Mesenchymal stem cell (in vitro differentiated cells and primary cell): ENCODE data around the gene HAO2.

Experiments
- DNase-seq: peaks from one replicate; pipeline ENCODE4 v3.0.0-alpha.2; 2013
- H2AFZ ChIP-seq: one replicate; pipeline ENCODE4 v1.6.1; 2013; ENCODE audit warnings: low read depth, mild to moderate bottlenecking, control low read depth, inconsistent platforms, low read length, moderate library complexity
- H2AK5ac ChIP-seq: 2 replicates; pipeline ENCODE4 v1.6.1; 2013; ENCODE audit warnings: low read length, moderate library complexity, mild to moderate bottlenecking, inconsistent platforms; ENCODE audit not compliant: severe bottlenecking
- H2BK120ac ChIP-seq: one replicate; pipeline ENCODE4 v1.6.1; 2013; ENCODE audit warnings: low read depth, mild to moderate bottlenecking, inconsistent platforms, low read length, moderate library complexity
- H2BK12ac ChIP-seq, 2 experiments: one replicate each; pipeline ENCODE4 v1.6.1; 2013; ENCODE audit warnings: inconsistent platforms in 2 of 2, low read length in 2 of 2, mild to moderate bottlenecking in 2 of 2, moderate library complexity in 2 of 2, control low read depth in 1 of 2
- H2BK15ac ChIP-seq: one replicate; pipeline ENCODE4 v1.6.1; 2013; ENCODE audit warnings: mild to moderate bottlenecking, low read depth, inconsistent platforms; ENCODE audit not compliant: poor library complexity, severe bottlenecking
- H2BK5ac ChIP-seq: 2 replicates; pipeline ENCODE4 v1.6.1; 2013; ENCODE audit warnings: low read depth, mild to moderate bottlenecking, low read length, control low read depth, inconsistent platforms; ENCODE audit not compliant: poor library complexity, severe bottlenecking
- H3K14ac ChIP-seq, 2 experiments: one replicate each; pipeline ENCODE4 v1.6.1; 2013; ENCODE audit warnings: inconsistent platforms in 2 of 2, low read length in 2 of 2, control low read depth in 1 of 2, mild to moderate bottlenecking in 1 of 2, moderate library complexity in 1 of 2
- H3K18ac ChIP-seq, 2 experiments: one replicate each; pipeline ENCODE4 v1.6.1; 2013; ENCODE audit warnings: inconsistent platforms in 2 of 2, low read length in 2 of 2, control low read depth in 1 of 2, low read depth in 1 of 2, mild to moderate bottlenecking in 1 of 2
- H3K23ac ChIP-seq, 2 experiments: one replicate each; pipeline ENCODE4 v1.6.1; 2013; ENCODE audit warnings: inconsistent platforms in 2 of 2, low read length in 2 of 2, mild to moderate bottlenecking in 2 of 2, moderate library complexity in 2 of 2, control low read depth in 1 of 2
- H3K27ac ChIP-seq: 2 replicates; pipeline ENCODE4 v1.5.1; 2013; ENCODE audit warnings: mild to moderate bottlenecking, moderate library complexity, low read length, control low read depth, inconsistent platforms; ENCODE audit not compliant: poor library complexity, severe bottlenecking
- H3K27me3 ChIP-seq, 2 experiments: 2 replicates each; pipeline versions ENCODE4 v1.6.1 to v1.7.0; 2013; ENCODE audit warnings: low read length in 2 of 2, mild to moderate bottlenecking in 2 of 2, moderate library complexity in 2 of 2, control low read depth in 1 of 2, inconsistent platforms in 1 of 2; ENCODE audit not compliant: control insufficient read depth in 1 of 2, insufficient read depth in 1 of 2
- H3K36me3 ChIP-seq, 2 experiments: 2 replicates each; pipeline versions ENCODE4 v1.6.1 to v1.7.0; 2013; ENCODE audit warnings: low read length in 2 of 2, control low read depth in 1 of 2, inconsistent platforms in 1 of 2, low read depth in 1 of 2, mild to moderate bottlenecking in 1 of 2; ENCODE audit not compliant: insufficient read depth in 2 of 2, control insufficient read depth in 1 of 2
- H3K4ac ChIP-seq, 2 experiments: one replicate each; pipeline ENCODE4 v1.6.1; 2013; ENCODE audit warnings: inconsistent platforms in 2 of 2, low read length in 2 of 2, mild to moderate bottlenecking in 2 of 2, moderate library complexity in 2 of 2, control low read depth in 1 of 2, low read depth in 1 of 2
- H3K4me1 ChIP-seq: 2 replicates; pipeline ENCODE4 v1.6.1; 2013; ENCODE audit warnings: low read depth, low read length, control low read depth; ENCODE audit not compliant: control insufficient read depth, insufficient read depth
- H3K4me2 ChIP-seq: 2 replicates; pipeline ENCODE4 v1.6.1; 2013; ENCODE audit warnings: low read length, mild to moderate bottlenecking, inconsistent platforms; ENCODE audit not compliant: poor library complexity, severe bottlenecking
- H3K4me3 ChIP-seq, 2 experiments: 2 replicates each; pipeline versions ENCODE4 v1.5.1 to v1.7.0; 2013; ENCODE audit warnings: low read length in 2 of 2, mild to moderate bottlenecking in 2 of 2, control low read depth in 1 of 2, low read depth in 1 of 2; ENCODE audit not compliant: insufficient read depth in 1 of 2
- H3K79me1 ChIP-seq: replicated peaks from 2 replicates; pipeline ENCODE4 v1.6.1; 2013; ENCODE audit warnings: mild to moderate bottlenecking, control low read depth, low read length, inconsistent platforms; ENCODE audit not compliant: poor library complexity, severe bottlenecking
- H3K9ac ChIP-seq: 2 replicates; pipeline ENCODE4 v1.7.0; 2013; ENCODE audit warnings: mild to moderate bottlenecking, low read length, moderate library complexity
- H3K9me3 ChIP-seq: 2 replicates; pipeline ENCODE4 v1.7.0; 2013; ENCODE audit warnings: mild to moderate bottlenecking, low read length; ENCODE audit not compliant: control insufficient read depth
- H4K8ac ChIP-seq: one replicate; pipeline ENCODE4 v1.6.1; 2013; ENCODE audit warnings: inconsistent platforms, mild to moderate bottlenecking, low read length, moderate library complexity
- H4K91ac ChIP-seq: one replicate; pipeline ENCODE4 v1.6.1; 2013; ENCODE audit warnings: mild to moderate bottlenecking, low read length, inconsistent platforms
- WGBS: methylation state at CpG from one replicate; pipeline ENCODE4 v1.1.7; 2013; ENCODE audit warnings: mixed read lengths; 5-methylcytosine and 5-hydroxymethylcytosine counted together
- small RNA-seq: library from polyadenylated mRNA; stranded (forward); fragments of <200 nt; extraction: miRNeasy Mini kit (QIAGEN cat#:217004); gene quantifications from one replicate; pipeline ENCODE3, GENCODE V24; 2013; ENCODE audit warnings: low read depth

Gene HAO2

DNA sequence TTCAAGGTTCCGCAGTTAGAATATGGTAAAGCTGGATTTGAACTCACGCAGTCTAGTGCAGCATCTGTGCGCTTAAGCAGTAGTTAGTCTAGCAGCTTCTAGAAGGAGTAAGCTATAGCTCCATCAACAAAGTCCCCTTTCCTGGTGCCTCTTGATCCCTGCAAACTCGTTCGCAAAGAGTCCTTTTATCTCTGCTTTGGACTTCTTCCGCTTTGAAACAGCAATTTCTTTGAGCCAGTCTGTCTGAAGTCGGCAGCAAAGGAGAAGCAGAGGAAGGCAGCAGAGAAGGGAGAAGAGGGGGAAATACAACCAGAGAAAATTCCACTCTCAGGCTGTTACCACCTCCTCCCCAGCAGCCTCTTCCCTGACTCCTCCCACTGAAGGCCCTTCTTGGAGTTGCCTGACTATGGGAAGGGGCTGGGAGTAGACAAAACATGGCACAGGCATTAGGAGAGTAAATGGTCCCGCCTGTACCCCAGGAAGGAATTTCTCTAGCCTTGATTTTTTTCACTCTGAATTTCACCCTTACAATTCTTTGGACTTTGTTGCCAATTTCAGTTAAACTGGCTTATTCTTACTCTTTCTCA is 72.2 kb downstream of the HAO2 start:
- 76% methylated on average over 7 of the region's 8 CpGs for WGBS
- H2BK120ac ChIP-seq = no peak overlapping the region

DNA sequence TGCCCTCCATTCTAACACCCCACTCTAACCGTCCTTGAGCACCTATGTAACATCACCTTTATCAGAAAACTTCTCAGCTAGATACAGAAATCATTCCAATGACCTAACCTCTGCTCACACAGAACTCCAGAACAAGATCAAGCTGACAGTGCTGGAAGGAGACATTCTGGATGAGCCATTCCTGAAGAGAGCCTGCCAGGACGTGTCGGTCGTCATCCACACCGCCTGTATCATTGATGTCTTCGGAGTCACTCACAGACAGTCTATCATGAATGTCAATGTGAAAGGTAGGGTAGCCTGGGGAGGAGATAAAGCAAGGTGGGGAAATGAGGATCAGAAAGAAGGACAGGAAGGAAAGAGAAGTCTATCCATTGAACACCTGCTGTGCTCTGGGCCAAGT is 74.2 kb downstream of the HAO2 start:
- Histone ChIP-seq H2BK120ac (no peak overlapping the region), H2BK15ac (no peak overlapping the region), H3K4me2 (no peak overlapping the region), H3K23ac (no peak overlapping the region), H4K8ac (no peak overlapping the region), H2AK5ac (no peak overlapping the region), H4K91ac (no peak overlapping the region), H3K9me3 (no peaks in the 10 kb centered on the region), H3K79me1 (no peaks in the 10 kb centered on the region), H3K27ac (no peak overlapping the region), H3K18ac (no peak overlapping the region), H2BK12ac (no peak overlapping the region), H3K27me3 (peaks cover 5 to 70% of the 10 kb centered on the region in 2 experiments), H2BK5ac (no peak overlapping the region), H3K4ac (no peak overlapping the region), H3K4me3 (no peak overlapping the region), H3K4me1 (no peaks in the 10 kb centered on the region), H3K36me3 (no peaks in the 10 kb centered on the region), H3K9ac (no peak overlapping the region), H3K14ac (no peak overlapping the region), H2AFZ (no peak overlapping the region)
- 92% methylated on average over 6 of the region's 6 CpGs for WGBS
- no peak for DNase-seq

More for the DNA sequence above, 72.2 kb downstream of the HAO2 start:
- no peak overlapping the region for H3K4ac ChIP-seq
- H2BK5ac ChIP-seq = no peak overlapping the region
- H4K8ac ChIP-seq = no peak overlapping the region
- no peak overlapping the region for H2BK15ac ChIP-seq
- no peaks in the 10 kb centered on the region for H3K36me3 ChIP-seq
- no peaks in the 10 kb centered on the region for H3K4me1 ChIP-seq
- H2BK12ac ChIP-seq = no peak overlapping the region
- H3K14ac ChIP-seq = no peak overlapping the region
- H3K27ac ChIP-seq = no peak overlapping the region
- no peak for DNase-seq
- no peak overlapping the region for H3K9ac ChIP-seq
- no peak overlapping the region for H3K23ac ChIP-seq
- H3K4me2 ChIP-seq = no peak overlapping the region
- no peak overlapping the region for H2AK5ac ChIP-seq
- H3K4me3 ChIP-seq = no peak overlapping the region
- H3K27me3 ChIP-seq = peaks cover 5 to 52% of the 10 kb centered on the region in 2 experiments
- no peaks in the 10 kb centered on the region for H3K9me3 ChIP-seq
- H3K18ac ChIP-seq = no peak overlapping the region
- H2AFZ ChIP-seq = no peak overlapping the region
- H3K79me1 ChIP-seq = no peaks in the 10 kb centered on the region
- no peak overlapping the region for H4K91ac ChIP-seq

Small RNA genes within 50 kb of the gene (small RNA-seq; reads per million reads assigned to genes)
- gene RNU1-75P = 0.86 reads per million
